PC-9 (cell line): ENCODE measurements around the gene FUT7. TPM values are rescaled to one million over a fixed set of nuclear protein-coding genes. Genes with fewer than 3 reads are reported as not detected.

Source experiments
- BruUV-seq: library from RNA; stranded (reverse); fragments of 400-500 nt; replicated peaks from 2 replicates; lab custom pipeline; 2021; lab: Mats Ljungman, UMichigan
- CTCF ChIA-PET: fragments of 300-600 bp; sonication (Branson Sonifier 250); formaldehyde crosslinking; loops from one replicate; lab custom pipeline; 2022; ENCODE audit warnings: antibody characterized with exemption; lab: Charles Lee
- POLR2A ChIA-PET: fragments of 300-600 bp; sonication (Branson Sonifier 250); formaldehyde crosslinking; loops from one replicate; lab custom pipeline; 2022; ENCODE audit warnings: antibody characterized with exemption; ENCODE audit not compliant: unreplicated experiment; lab: Charles Lee
- DNase-seq, 2 experiments: peaks; one replicate each; pipeline versions ENCODE4 v3.0.0 to v3.0.0-alpha.2; 2015 to 2022; ENCODE audit warnings: mixed read lengths in 1 of 2
- H2AFZ ChIP-seq: fragments of 200-600 bp; sonication (generic); 2 replicates; pipeline ENCODE4 v1.8.1; 2017; ENCODE audit warnings: antibody characterized with exemption
- H3F3A ChIP-seq: fragments of 200-600 bp; sonication (generic); 2 replicates; pipeline ENCODE4 v1.8.1; 2017; ENCODE audit warnings: antibody characterized with exemption, mild to moderate bottlenecking, low read depth; ENCODE audit not compliant: insufficient read depth
- H3K27ac ChIP-seq: fragments of 200-600 bp; sonication (generic); 2 replicates; pipeline ENCODE4 v1.6.1; 2016; ENCODE audit warnings: mixed run types
- H3K27me3 ChIP-seq: fragments of 200-600 bp; sonication (generic); 2 replicates; pipeline ENCODE4 v1.6.1; 2016; ENCODE audit warnings: low read depth, mixed run types; ENCODE audit not compliant: insufficient read depth
- H3K36me3 ChIP-seq: fragments of 200-600 bp; sonication (generic); 2 replicates; pipeline ENCODE4 v1.6.1; 2016; ENCODE audit warnings: low read depth, mixed run types
- H3K4me1 ChIP-seq: fragments of 200-600 bp; sonication (generic); replicated peaks from 2 replicates; pipeline ENCODE4 v1.6.1; 2016; ENCODE audit warnings: mixed run types; ENCODE audit not compliant: insufficient read depth
- H3K4me2 ChIP-seq: fragments of 200-600 bp; sonication (generic); 2 replicates; pipeline ENCODE4 v1.6.1; 2017; ENCODE audit warnings: mixed run types
- H3K4me3 ChIP-seq: fragments of 200-600 bp; sonication (generic); 2 replicates; pipeline ENCODE4 v1.6.1; 2016; ENCODE audit warnings: mixed run types
- H3K79me2 ChIP-seq: fragments of 200-600 bp; sonication (generic); 2 replicates; pipeline ENCODE4 v1.6.1; 2017; ENCODE audit warnings: low read depth, mixed run types
- H3K9me2 ChIP-seq: fragments of 200-600 bp; sonication (generic); 2 replicates; pipeline ENCODE4 v1.8.1; 2017; ENCODE audit warnings: mild to moderate bottlenecking; ENCODE audit not compliant: insufficient read depth
- H3K9me3 ChIP-seq: fragments of 200-600 bp; sonication (generic); 2 replicates; pipeline ENCODE4 v1.8.1; 2016; ENCODE audit warnings: low read depth; ENCODE audit not compliant: insufficient read depth
- H4K20me1 ChIP-seq: fragments of 200-600 bp; sonication (generic); 2 replicates; pipeline ENCODE4 v1.8.1; 2017; ENCODE audit not compliant: insufficient read depth
- EZH2 ChIP-seq: fragments of 200-600 bp; sonication (generic); IDR thresholded peaks from 2 replicates; pipeline ENCODE4 v1.8.0; 2017; ENCODE audit warnings: antibody characterized with exemption, low read depth
- intact Hi-C: fragments of 100-400 bp; cut with micrococcal nuclease; formaldehyde crosslinking; loops from one replicate; pipeline ENCODE4 v1.10.0; 2022; ENCODE audit not compliant: unreplicated experiment
- total RNA-seq: library from RNA; stranded (reverse); gene quantifications from 2 replicates; pipeline ENCODE4 v1.2.3, GENCODE V29; 2021
- TF ChIP-seq, protein P1 (sequence below): fragments of 200-600 bp; sonication (generic); conservative IDR thresholded peaks from 2 replicates; pipeline ENCODE4 v1.6.1; 2017; ENCODE audit warnings: mixed run types, antibody characterized with exemption, mild to moderate bottlenecking, moderate library complexity

FUT7 gene
- total RNA-seq, 1 experiment from 2014 or later = not detected

DNA sequence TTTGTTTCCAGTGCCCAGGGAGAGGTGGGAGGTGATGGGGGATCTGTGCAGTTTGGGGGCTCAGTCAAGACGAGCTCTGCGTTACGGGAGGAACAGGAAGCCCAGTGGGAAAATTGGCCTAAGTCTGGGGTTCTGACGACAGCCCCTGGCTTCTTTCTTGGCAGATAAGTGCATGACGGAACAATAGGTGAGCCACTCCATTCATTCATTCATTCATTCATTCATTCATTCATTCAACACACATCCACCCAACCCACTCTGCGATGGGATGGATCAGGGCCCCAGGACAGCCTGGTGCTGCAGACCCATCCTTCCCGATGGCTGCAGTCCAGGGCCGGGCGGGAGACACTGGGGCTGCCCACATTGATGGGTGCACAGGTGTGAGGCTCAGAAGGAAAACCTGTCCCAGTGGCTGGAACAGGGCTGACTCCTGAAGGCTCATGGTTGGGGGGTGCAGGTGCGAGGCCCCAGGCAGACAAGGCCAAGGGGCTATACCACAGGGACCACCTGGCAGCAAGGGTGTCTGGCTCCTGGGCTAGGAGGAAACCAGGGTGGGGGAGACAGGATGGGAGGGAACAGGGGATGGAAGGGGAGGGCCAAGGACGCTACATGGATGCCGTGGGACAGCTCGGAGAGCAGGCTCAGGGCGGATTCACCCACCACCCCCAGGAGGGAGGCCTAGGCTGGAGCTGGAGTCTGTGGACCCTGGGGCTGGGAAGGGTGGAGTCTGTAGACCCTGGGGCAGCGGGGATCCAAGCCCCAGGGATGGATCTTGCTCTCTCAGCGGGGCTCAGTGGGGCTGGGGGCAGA is 51.0 kb downstream of the FUT7 start:
- Histone ChIP-seq H3K36me3 (no peaks in the 10 kb centered on the region), H3K27ac (no peak overlapping the region), H3F3A (peaks cover 12% of the 10 kb centered on the region; the same call in 1 of the 2 replicates), H2AFZ (no peak overlapping the region), H3K79me2 (no peaks in the 10 kb centered on the region), H3K4me1 (peaks cover 9% of the 10 kb centered on the region), H3K27me3 (no peaks in the 10 kb centered on the region), H3K9me2 (no peaks in the 10 kb centered on the region), H3K4me2 (no peak overlapping the region), H3K9me3 (no peaks in the 10 kb centered on the region), H4K20me1 (no peaks in the 10 kb centered on the region), H3K4me3 (no peak overlapping the region)
- intact Hi-C loops = no loop called here
- TF ChIP-seq, protein P1, sequence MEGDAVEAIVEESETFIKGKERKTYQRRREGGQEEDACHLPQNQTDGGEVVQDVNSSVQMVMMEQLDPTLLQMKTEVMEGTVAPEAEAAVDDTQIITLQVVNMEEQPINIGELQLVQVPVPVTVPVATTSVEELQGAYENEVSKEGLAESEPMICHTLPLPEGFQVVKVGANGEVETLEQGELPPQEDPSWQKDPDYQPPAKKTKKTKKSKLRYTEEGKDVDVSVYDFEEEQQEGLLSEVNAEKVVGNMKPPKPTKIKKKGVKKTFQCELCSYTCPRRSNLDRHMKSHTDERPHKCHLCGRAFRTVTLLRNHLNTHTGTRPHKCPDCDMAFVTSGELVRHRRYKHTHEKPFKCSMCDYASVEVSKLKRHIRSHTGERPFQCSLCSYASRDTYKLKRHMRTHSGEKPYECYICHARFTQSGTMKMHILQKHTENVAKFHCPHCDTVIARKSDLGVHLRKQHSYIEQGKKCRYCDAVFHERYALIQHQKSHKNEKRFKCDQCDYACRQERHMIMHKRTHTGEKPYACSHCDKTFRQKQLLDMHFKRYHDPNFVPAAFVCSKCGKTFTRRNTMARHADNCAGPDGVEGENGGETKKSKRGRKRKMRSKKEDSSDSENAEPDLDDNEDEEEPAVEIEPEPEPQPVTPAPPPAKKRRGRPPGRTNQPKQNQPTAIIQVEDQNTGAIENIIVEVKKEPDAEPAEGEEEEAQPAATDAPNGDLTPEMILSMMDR = no peak
- no peak for TF ChIP-seq EZH2
- CTCF ChIA-PET = no interaction called here
- no peak for DNase-seq
- POLR2A ChIA-PET = interaction anchor here (0.6 to 0.7 kb wide), 2 partner anchors 32 to 190 kb away, joined by 3 to 7 read pairs; partner anchors contain the start of gene TMEM141
- BruUV-seq = no TSS peak

Other genes starting within 250 kb of the FUT7 start
- gene TMEM141, start 240.7 kb downstream of the FUT7 start, total RNA-seq = 83.6 and 124 TPM in 2 replicates
- gene CCDC183, start 235.8 kb downstream of the FUT7 start, total RNA-seq = 3.6 and 5.3 TPM in 2 replicates
- 116 and 136 TPM in 2 replicates for gene RABL6, start 224.1 kb downstream of the FUT7 start, total RNA-seq
- 5.3 and 5.9 TPM in 2 replicates for gene AJM1, start 189.6 kb downstream of the FUT7 start, total RNA-seq
- gene PHPT1, start 182.7 kb downstream of the FUT7 start, total RNA-seq = 112 and 114 TPM in 2 replicates
- 9.2 and 11.6 TPM in 2 replicates for gene MAMDC4, start 179.7 kb downstream of the FUT7 start, total RNA-seq
- 275 and 338 TPM in 2 replicates for gene EDF1, start 165.8 kb downstream of the FUT7 start, total RNA-seq
- 42.7 and 48.0 TPM in 2 replicates for gene TRAF2, start 145.6 kb downstream of the FUT7 start, total RNA-seq
- 101 and 125 TPM in 2 replicates for gene FBXW5, start 87.3 kb downstream of the FUT7 start, total RNA-seq
- gene C8G, start 86.8 kb downstream of the FUT7 start, total RNA-seq = 2.3 and 4.4 TPM in 2 replicates
- gene LCN12, start 79.8 kb downstream of the FUT7 start, total RNA-seq = 9.3 and 14.2 TPM in 2 replicates
- 1.7 and 2.0 TPM in 2 replicates for gene PTGDS, start 54.6 kb downstream of the FUT7 start, total RNA-seq
- 0.41 and 0.43 TPM in 2 replicates for gene LCNL1, start 49.1 kb downstream of the FUT7 start, total RNA-seq
- gene PAXX, start 39.7 kb downstream of the FUT7 start, total RNA-seq = 54.9 and 78.9 TPM in 2 replicates
- gene CLIC3, start 35.5 kb downstream of the FUT7 start, total RNA-seq = 24.1 and 39.7 TPM in 2 replicates
- 79.2 and 115 TPM in 2 replicates for gene ABCA2, start 3.9 kb downstream of the FUT7 start, total RNA-seq
- gene NPDC1, start 14.1 kb upstream of the FUT7 start, total RNA-seq = 89.8 and 137 TPM in 2 replicates
- 9.0 and 14.1 TPM in 2 replicates for gene ENTPD2, start 22.0 kb upstream of the FUT7 start, total RNA-seq
- 46.9 and 50.3 TPM in 2 replicates for gene SAPCD2, start 38.5 kb upstream of the FUT7 start, total RNA-seq
- gene UAP1L1, start 45.4 kb upstream of the FUT7 start, total RNA-seq = 9.9 and 14.7 TPM in 2 replicates
- gene MAN1B1, start 54.9 kb upstream of the FUT7 start, total RNA-seq = 79.3 and 107 TPM in 2 replicates
- gene DPP7, start 82.6 kb upstream of the FUT7 start, total RNA-seq = 104 and 126 TPM in 2 replicates
- gene GRIN1, start 107.1 kb upstream of the FUT7 start, total RNA-seq = 0.10 TPM in 1 of 2 replicates, not detected in the other
- gene LRRC26, start 138.0 kb upstream of the FUT7 start, total RNA-seq = 2.3 and 2.5 TPM in 2 replicates
- 0.74 and 1.5 TPM in 2 replicates for gene TMEM210, start 140.0 kb upstream of the FUT7 start, total RNA-seq
- gene ANAPC2, start 156.5 kb upstream of the FUT7 start, total RNA-seq = 92.1 and 95.4 TPM in 2 replicates
- gene SSNA1, start 156.6 kb upstream of the FUT7 start, total RNA-seq = 98.7 and 109 TPM in 2 replicates
- gene TPRN, start 168.7 kb upstream of the FUT7 start, total RNA-seq = 61.0 and 61.8 TPM in 2 replicates
- gene TMEM203, start 173.6 kb upstream of the FUT7 start, total RNA-seq = 43.3 and 45.5 TPM in 2 replicates
- 27.7 and 28.8 TPM in 2 replicates for gene NDOR1, start 173.6 kb upstream of the FUT7 start, total RNA-seq
- gene RNF208, start 190.2 kb upstream of the FUT7 start, total RNA-seq = 31.3 and 38.0 TPM in 2 replicates
- 9.0 and 15.2 TPM in 2 replicates for gene CYSRT1, start 193.1 kb upstream of the FUT7 start, total RNA-seq
- gene RNF224, start 195.4 kb upstream of the FUT7 start, total RNA-seq = 3.9 and 4.7 TPM in 2 replicates
- gene SLC34A3, start 198.8 kb upstream of the FUT7 start, total RNA-seq = 1.4 and 2.5 TPM in 2 replicates
- gene TUBB4B, start 209.2 kb upstream of the FUT7 start, total RNA-seq = 441 and 494 TPM in 2 replicates
- gene STPG3, start 219.2 kb upstream of the FUT7 start, total RNA-seq = 0.45 and 0.46 TPM in 2 replicates
- gene NELFB, start 223.2 kb upstream of the FUT7 start, total RNA-seq = 94.2 and 103 TPM in 2 replicates
- 48.9 and 59.9 TPM in 2 replicates for gene TOR4A, start 245.6 kb upstream of the FUT7 start, total RNA-seq